ENCODE data around the gene KDM4D.
"Not testable (repeated sequence)": the region's sequence is repeated elsewhere in the genome, so short reads cannot be mapped to it uniquely, and the experiment has no call there.

KDM4D gene

DNA sequence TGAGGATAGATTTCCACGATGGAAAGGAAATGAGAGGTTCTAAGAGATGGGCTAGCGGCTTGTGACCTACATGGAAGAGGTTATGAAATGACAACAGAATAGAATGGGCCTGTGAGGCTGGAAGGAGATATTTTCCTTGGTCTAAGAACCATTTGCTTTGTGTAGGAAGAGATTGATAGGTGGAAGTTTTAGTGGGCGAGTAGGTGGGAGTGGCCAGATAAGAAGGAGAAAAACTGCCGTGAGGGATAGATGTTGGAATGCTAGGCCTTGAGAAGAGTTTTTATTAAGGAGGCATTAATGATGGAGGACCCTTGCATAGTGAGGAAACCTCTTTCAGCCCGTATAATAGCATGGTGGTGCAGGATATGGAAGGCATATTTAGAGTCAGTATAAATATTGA is 48.0 kb downstream of the KDM4D start:
- H3K9me3 ChIP-seq (ENCODE audit: control insufficient read depth in 5 of 5, low read length in 5 of 5); H3K4me1 ChIP-seq (ENCODE audit: control insufficient read depth in 5 of 5, insufficient read depth in 5 of 5, low read length in 5 of 5); H3K4me3 ChIP-seq (ENCODE audit: low read depth in 1 of 5, low read length in 5 of 5); H3K36me3 ChIP-seq (ENCODE audit: control insufficient read depth in 5 of 5, insufficient read depth in 5 of 5, low read length in 5 of 5); H3K27ac ChIP-seq (ENCODE audit: low read depth, low read length); H3K27me3 ChIP-seq (ENCODE audit: control insufficient read depth in 5 of 5, insufficient read depth in 4 of 5, low read length in 5 of 5); H3K9ac ChIP-seq (ENCODE audit: low read length in 5 of 5): not testable (repeated sequence)

GRCh38 chr11:95024958-95025357 is 51.4 kb downstream of the KDM4D start, which contains the start of gene KDM4E:
TSS of gene KDM4E (plus strand) at chr11:95025258. CDS start at chr11:95025558, 300 bp downstream.
- no peaks in the 10 kb centered on the region for H3K27me3 ChIP-seq (ENCODE audit: control insufficient read depth in 5 of 5, insufficient read depth in 4 of 5, low read length in 5 of 5)
- H3K9ac ChIP-seq (ENCODE audit: low read length in 5 of 5), result no peak within 1 kb of the TSS
- H3K4me1 ChIP-seq (ENCODE audit: control insufficient read depth in 5 of 5, insufficient read depth in 5 of 5, low read length in 5 of 5), result no peaks in the 10 kb centered on the region
- H3K36me3 ChIP-seq (ENCODE audit: control insufficient read depth in 5 of 5, insufficient read depth in 5 of 5, low read length in 5 of 5), result no peaks in the 10 kb centered on the region
- no peak within 1 kb of the TSS for H3K4me3 ChIP-seq (ENCODE audit: low read depth in 1 of 5, low read length in 5 of 5)
- no peak within 1 kb of the TSS for H3K27ac ChIP-seq (ENCODE audit: low read depth, low read length)
- no peaks in the 10 kb centered on the region for H3K9me3 ChIP-seq (ENCODE audit: control insufficient read depth in 5 of 5, low read length in 5 of 5)

GRCh38 chr11:95025594-95025993 is 52.1 kb downstream of the KDM4D start:
- H3K9ac ChIP-seq (ENCODE audit: low read length in 5 of 5), result not testable (repeated sequence)

GRCh38 chr11:95028357-95028756 is 54.8 kb downstream of the KDM4D start:
- H3K27me3 ChIP-seq (ENCODE audit: control insufficient read depth in 5 of 5, insufficient read depth in 4 of 5, low read length in 5 of 5), result no peaks in the 10 kb centered on the region
- H3K9me3 ChIP-seq (ENCODE audit: control insufficient read depth in 5 of 5, low read length in 5 of 5), result no peaks in the 10 kb centered on the region
- H3K36me3 ChIP-seq (ENCODE audit: control insufficient read depth in 5 of 5, insufficient read depth in 5 of 5, low read length in 5 of 5), result no peaks in the 10 kb centered on the region
- no peak overlapping the region for H3K9ac ChIP-seq (ENCODE audit: low read length in 5 of 5)
- no peak overlapping the region for H3K27ac ChIP-seq (ENCODE audit: low read depth, low read length)
- no peaks in the 10 kb centered on the region for H3K4me1 ChIP-seq (ENCODE audit: control insufficient read depth in 5 of 5, insufficient read depth in 5 of 5, low read length in 5 of 5)
- H3K4me3 ChIP-seq (ENCODE audit: low read depth in 1 of 5, low read length in 5 of 5), result no peak overlapping the region

More at GRCh38 chr11:95025594-95025993, 52.1 kb downstream of the KDM4D start:
- H3K9me3 ChIP-seq (ENCODE audit: control insufficient read depth in 5 of 5, low read length in 5 of 5); H3K4me3 ChIP-seq (ENCODE audit: low read depth in 1 of 5, low read length in 5 of 5); H3K4me1 ChIP-seq (ENCODE audit: control insufficient read depth in 5 of 5, insufficient read depth in 5 of 5, low read length in 5 of 5); H3K27me3 ChIP-seq (ENCODE audit: control insufficient read depth in 5 of 5, insufficient read depth in 4 of 5, low read length in 5 of 5); H3K36me3 ChIP-seq (ENCODE audit: control insufficient read depth in 5 of 5, insufficient read depth in 5 of 5, low read length in 5 of 5); H3K27ac ChIP-seq (ENCODE audit: low read depth, low read length): not testable (repeated sequence)

DNA sequence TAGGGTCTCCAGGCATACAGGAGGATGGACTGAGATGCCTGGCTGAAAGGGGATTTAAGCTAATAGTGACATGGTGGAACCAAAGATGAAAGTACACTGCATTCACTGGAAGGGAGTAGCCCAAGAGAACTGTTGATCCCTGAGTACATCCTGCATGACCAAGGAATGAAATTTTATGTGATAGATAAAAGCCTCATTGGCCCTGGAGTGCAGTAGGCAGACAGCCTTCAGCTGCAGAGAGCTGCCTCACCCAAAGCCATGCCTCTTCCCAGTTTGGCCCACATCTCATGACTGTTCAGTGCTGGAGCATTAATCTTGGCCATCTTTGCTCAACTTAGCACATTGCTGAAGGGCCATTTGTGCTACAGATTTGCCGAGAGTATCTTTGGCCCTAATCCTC is 59.5 kb downstream of the KDM4D start:
- no peak overlapping the region for H3K9ac ChIP-seq (ENCODE audit: low read length in 5 of 5)
- no peaks in the 10 kb centered on the region for H3K4me1 ChIP-seq (ENCODE audit: control insufficient read depth in 5 of 5, insufficient read depth in 5 of 5, low read length in 5 of 5)
- H3K4me3 ChIP-seq (ENCODE audit: low read depth in 1 of 5, low read length in 5 of 5), result no peak overlapping the region
- H3K27ac ChIP-seq (ENCODE audit: low read depth, low read length), result no peak overlapping the region
- H3K27me3 ChIP-seq (ENCODE audit: control insufficient read depth in 5 of 5, insufficient read depth in 4 of 5, low read length in 5 of 5), result peaks cover 0 to 3% (median 0%) of the 10 kb centered on the region in 5 donors
- H3K9me3 ChIP-seq (ENCODE audit: control insufficient read depth in 5 of 5, low read length in 5 of 5), result no peaks in the 10 kb centered on the region
- no peaks in the 10 kb centered on the region for H3K36me3 ChIP-seq (ENCODE audit: control insufficient read depth in 5 of 5, insufficient read depth in 5 of 5, low read length in 5 of 5)

DNA sequence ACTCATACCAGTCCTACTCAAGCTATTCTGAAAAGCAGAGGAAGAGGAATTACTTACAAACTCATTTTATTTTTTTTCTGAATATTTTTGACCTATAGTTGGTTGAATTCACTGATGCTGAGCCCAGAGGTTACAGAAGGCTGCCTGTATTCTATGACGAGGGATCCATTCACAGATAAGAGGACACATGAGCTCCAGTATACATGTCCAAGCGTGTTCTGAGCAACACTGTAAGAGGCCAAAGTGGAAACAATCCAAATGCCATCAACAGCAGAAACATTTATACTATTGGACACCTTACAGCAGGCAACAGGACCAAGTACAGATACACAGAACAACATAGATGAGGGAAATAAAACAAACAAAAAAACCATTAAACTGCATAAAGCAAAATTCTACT is 61.8 kb downstream of the KDM4D start:
- H3K27me3 ChIP-seq (ENCODE audit: control insufficient read depth in 5 of 5, insufficient read depth in 4 of 5, low read length in 5 of 5), result peaks cover 0 to 3% (median 0%) of the 10 kb centered on the region in 5 donors
- H3K4me3 ChIP-seq (ENCODE audit: low read depth in 1 of 5, low read length in 5 of 5), result no peak overlapping the region
- H3K9me3 ChIP-seq (ENCODE audit: control insufficient read depth in 5 of 5, low read length in 5 of 5), result no peaks in the 10 kb centered on the region
- H3K36me3 ChIP-seq (ENCODE audit: control insufficient read depth in 5 of 5, insufficient read depth in 5 of 5, low read length in 5 of 5), result no peaks in the 10 kb centered on the region
- no peak overlapping the region for H3K9ac ChIP-seq (ENCODE audit: low read length in 5 of 5)
- H3K4me1 ChIP-seq (ENCODE audit: control insufficient read depth in 5 of 5, insufficient read depth in 5 of 5, low read length in 5 of 5), result no peaks in the 10 kb centered on the region
- H3K27ac ChIP-seq (ENCODE audit: low read depth, low read length), result no peak overlapping the region

GRCh38 chr11:95037356-95038035 is 64.0 kb downstream of the KDM4D start:
- H3K9me3 ChIP-seq (ENCODE audit: control insufficient read depth in 5 of 5, low read length in 5 of 5); H3K4me1 ChIP-seq (ENCODE audit: control insufficient read depth in 5 of 5, insufficient read depth in 5 of 5, low read length in 5 of 5); H3K9ac ChIP-seq (ENCODE audit: low read length in 5 of 5); H3K27me3 ChIP-seq (ENCODE audit: control insufficient read depth in 5 of 5, insufficient read depth in 4 of 5, low read length in 5 of 5); H3K36me3 ChIP-seq (ENCODE audit: control insufficient read depth in 5 of 5, insufficient read depth in 5 of 5, low read length in 5 of 5); H3K27ac ChIP-seq (ENCODE audit: low read depth, low read length): not testable (repeated sequence)
- H3K4me3 ChIP-seq (ENCODE audit: low read depth in 1 of 5, low read length in 5 of 5), result peak overlapping the region in 4 of 5 donors; percentile 49 to 53 (median 52)

DNA sequence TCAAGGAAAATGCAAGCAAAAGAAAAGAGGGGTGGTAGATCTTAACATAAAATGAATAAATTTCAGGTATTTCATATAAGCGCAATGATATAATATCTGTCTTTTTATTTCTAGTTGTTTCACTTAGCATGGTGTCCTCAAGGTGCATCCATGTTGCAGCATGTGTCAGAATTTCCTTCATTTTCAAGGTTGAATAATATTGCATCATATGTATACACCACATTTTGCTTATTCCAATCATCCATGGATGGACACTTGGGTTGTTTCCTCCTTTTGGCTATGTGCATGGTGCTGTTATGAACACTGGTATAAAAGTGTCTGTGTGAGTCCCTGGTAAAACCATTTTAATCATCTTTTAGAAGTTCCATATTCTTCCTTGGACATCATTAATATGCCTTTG is 68.7 kb downstream of the KDM4D start:
- Histone ChIP-seq H3K4me1 (ENCODE audit: control insufficient read depth in 5 of 5, insufficient read depth in 5 of 5, low read length in 5 of 5) (no peaks in the 10 kb centered on the region), H3K27ac (ENCODE audit: low read depth, low read length) (no peak overlapping the region), H3K4me3 (ENCODE audit: low read depth in 1 of 5, low read length in 5 of 5) (no peak overlapping the region), H3K9ac (ENCODE audit: low read length in 5 of 5) (no peak overlapping the region), H3K27me3 (ENCODE audit: control insufficient read depth in 5 of 5, insufficient read depth in 4 of 5, low read length in 5 of 5) (peaks cover 0 to 13% (median 6%) of the 10 kb centered on the region in 5 donors), H3K9me3 (ENCODE audit: control insufficient read depth in 5 of 5, low read length in 5 of 5) (no peaks in the 10 kb centered on the region), H3K36me3 (ENCODE audit: control insufficient read depth in 5 of 5, insufficient read depth in 5 of 5, low read length in 5 of 5) (no peaks in the 10 kb centered on the region)

GRCh38 chr11:95042906-95043305 is 69.4 kb downstream of the KDM4D start:
- Histone ChIP-seq H3K36me3 (ENCODE audit: control insufficient read depth in 5 of 5, insufficient read depth in 5 of 5, low read length in 5 of 5) (no peaks in the 10 kb centered on the region), H3K9me3 (ENCODE audit: control insufficient read depth in 5 of 5, low read length in 5 of 5) (no peaks in the 10 kb centered on the region), H3K27me3 (ENCODE audit: control insufficient read depth in 5 of 5, insufficient read depth in 4 of 5, low read length in 5 of 5) (peaks cover 0 to 12% (median 6%) of the 10 kb centered on the region in 5 donors), H3K4me1 (ENCODE audit: control insufficient read depth in 5 of 5, insufficient read depth in 5 of 5, low read length in 5 of 5) (no peaks in the 10 kb centered on the region), H3K27ac (ENCODE audit: low read depth, low read length) (no peak overlapping the region), H3K4me3 (ENCODE audit: low read depth in 1 of 5, low read length in 5 of 5) (no peak overlapping the region), H3K9ac (ENCODE audit: low read length in 5 of 5) (no peak overlapping the region)

GRCh38 chr11:95044010-95044409 is 70.5 kb downstream of the KDM4D start:
- Histone ChIP-seq H3K9me3 (ENCODE audit: control insufficient read depth in 5 of 5, low read length in 5 of 5) (no peaks in the 10 kb centered on the region), H3K27me3 (ENCODE audit: control insufficient read depth in 5 of 5, insufficient read depth in 4 of 5, low read length in 5 of 5) (peaks cover 0 to 14% (median 6%) of the 10 kb centered on the region in 5 donors), H3K4me1 (ENCODE audit: control insufficient read depth in 5 of 5, insufficient read depth in 5 of 5, low read length in 5 of 5) (no peaks in the 10 kb centered on the region), H3K36me3 (ENCODE audit: control insufficient read depth in 5 of 5, insufficient read depth in 5 of 5, low read length in 5 of 5) (no peaks in the 10 kb centered on the region), H3K27ac (ENCODE audit: low read depth, low read length) (no peak overlapping the region), H3K9ac (ENCODE audit: low read length in 5 of 5) (no peak overlapping the region), H3K4me3 (ENCODE audit: low read depth in 1 of 5, low read length in 5 of 5) (no peak overlapping the region)

Data from subcutaneous abdominal adipose tissue (tissue), 5 donors.